Caki2 (cell line): ENCODE measurements around the gene ENPP1. TPM values are rescaled to one million over a fixed set of nuclear protein-coding genes. Genes with fewer than 3 reads are reported as not detected.

ENCODE experiments used
- DNase-seq: peaks from one replicate; pipeline ENCODE4 v3.0.0-alpha.2; 2015; ENCODE audit warnings: low read depth
- in situ Hi-C: cut with HindIII; loops from 2 replicates; pipeline ENCODE4 v1.10.0; 2016; ENCODE audit warnings: low sequenced_read_pairs, low pct_unique_long_range_greater_than_20kb, mixed read lengths
- total RNA-seq: library from RNA; depleted of rRNA; stranded (reverse); fragments of >200 nt; shearing (Covaris generic); gene quantifications from 2 replicates; pipeline ENCODE4 v1.2.3, GENCODE V29; 2014; ENCODE audit warnings: low replicate concordance

Gene ENPP1
- total RNA-seq, 1 experiment from 2014 or later, result 2.8 TPM

DNA sequence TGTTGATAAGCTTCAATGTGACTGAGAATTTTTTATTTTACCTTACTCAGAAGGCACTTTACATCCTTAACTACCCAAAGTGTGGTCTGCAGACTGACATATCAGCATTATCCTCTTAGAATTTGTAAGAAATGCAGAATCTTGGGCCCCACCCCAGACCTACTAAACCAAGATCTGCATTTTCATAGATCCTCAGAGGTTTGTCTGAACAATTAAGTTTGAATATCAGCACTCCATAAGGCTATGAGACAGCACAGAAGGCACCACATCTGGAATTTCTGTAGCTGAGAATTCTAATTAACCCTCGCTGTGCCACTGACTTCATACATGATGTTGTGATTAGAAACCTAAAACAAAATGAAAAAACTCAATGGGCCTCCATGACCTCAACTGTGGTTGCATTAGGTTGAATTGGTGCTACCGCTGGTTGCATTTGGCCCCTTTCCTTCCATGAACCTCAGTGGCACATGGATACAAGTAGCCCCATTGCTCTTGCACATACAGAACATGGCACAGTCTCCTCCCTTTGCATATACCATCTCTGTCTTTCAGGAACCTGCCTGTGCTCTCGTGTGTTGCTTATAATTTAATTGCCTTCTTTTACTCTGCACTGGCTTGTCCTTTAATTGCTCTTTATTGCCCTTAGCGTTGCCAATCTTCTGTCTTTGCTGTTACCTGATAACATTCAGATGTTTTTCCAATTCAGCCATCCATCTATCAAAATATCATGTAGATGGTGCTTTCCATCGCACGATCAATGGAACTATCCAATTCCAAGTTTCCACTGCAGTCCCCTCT lies 13.4 kb downstream of the ENPP1 start:
- DNase-seq, result no peak
- in situ Hi-C loops, result no loop called here

DNA sequence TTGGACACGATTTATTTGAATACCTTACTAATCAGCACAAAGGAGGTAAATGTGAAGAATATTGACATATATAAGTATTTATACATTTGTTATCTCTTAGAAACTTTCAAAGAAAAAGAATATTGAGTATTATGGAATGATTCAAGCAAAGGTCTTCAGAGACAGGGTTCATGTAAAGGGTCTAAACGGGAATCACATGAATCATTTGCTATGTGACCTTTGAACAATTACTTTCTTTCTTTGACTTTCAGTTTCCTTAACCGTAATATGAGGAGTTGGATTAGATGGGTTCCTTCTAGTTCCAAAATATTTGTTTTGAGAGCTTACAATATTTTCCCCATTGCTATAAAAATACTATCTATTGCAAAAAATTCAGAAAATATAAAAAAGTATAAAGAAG lies 14.3 kb downstream of the ENPP1 start:
- no peak for DNase-seq
- in situ Hi-C loops, result no loop called here

DNA sequence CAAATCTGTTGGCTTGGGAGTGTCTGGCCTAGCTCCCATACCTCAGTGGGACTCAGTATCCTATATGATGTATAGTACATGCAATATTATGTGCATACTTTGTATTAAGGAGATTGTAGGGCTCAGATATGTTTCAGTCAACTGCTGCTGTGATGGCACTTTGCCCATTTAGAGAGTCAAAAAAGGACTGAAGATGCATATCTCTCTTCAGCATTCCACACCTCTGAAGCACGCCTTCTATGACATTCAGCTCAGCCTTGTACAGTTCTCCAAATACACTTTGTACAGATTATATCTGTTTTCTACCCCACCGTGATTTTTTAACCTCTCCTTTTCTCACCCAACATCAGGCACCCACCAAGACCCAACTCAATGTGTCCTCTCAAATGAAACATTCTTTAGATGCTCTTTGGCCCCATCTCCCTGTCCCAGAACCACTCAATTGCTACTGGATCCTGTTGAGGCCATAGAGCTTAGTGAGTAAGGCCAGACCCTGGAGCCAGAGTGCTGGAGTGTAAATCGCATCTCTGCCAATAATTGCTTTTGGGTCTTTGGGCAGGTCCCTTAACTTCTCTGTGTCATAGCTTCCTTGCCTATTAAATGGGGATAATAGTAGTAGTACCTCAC lies 15.6 kb downstream of the ENPP1 start:
- no peak for DNase-seq
- in situ Hi-C loops, result no loop called here

DNA sequence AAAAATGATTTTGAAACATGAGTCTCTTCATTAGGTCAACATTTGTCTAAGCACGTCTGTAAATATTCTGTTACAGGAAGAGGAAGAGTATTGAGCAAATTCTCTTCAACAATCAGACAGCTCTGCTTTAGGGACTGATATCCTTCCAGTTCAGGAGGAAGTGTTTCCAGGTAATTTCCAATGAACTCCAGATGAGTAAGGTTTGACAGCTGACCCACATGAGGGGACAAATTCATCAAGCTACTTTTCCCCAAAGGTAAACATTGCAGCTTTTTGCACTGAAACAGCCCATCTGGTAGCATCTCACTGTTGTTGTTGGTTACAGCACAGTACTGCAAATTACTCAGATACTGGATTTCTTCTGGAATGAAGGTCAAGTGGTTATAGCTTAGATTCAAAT lies 18.1 kb downstream of the ENPP1 start:
- in situ Hi-C loops, result no loop called here
- no peak for DNase-seq

DNA sequence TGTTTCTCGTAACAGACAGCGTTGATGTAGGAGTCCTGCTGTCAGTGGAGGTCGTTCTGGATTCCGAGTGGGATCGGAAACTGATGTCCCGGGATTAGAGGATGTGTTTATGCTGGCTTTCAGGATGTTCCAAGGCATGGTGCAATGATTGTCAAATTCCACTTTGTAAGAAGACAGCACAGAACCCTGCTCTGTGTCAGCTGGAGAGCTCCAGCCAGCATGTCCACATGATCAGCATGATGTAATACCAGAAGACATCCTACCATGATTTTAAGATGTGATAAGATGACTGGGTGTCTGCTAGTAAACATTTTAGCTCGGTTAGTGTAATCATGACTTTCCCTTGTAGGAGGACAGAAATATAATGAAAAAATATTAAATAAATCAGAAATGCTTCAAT lies 20.3 kb downstream of the ENPP1 start:
- in situ Hi-C loops, result no loop called here
- DNase-seq, result no peak

DNA sequence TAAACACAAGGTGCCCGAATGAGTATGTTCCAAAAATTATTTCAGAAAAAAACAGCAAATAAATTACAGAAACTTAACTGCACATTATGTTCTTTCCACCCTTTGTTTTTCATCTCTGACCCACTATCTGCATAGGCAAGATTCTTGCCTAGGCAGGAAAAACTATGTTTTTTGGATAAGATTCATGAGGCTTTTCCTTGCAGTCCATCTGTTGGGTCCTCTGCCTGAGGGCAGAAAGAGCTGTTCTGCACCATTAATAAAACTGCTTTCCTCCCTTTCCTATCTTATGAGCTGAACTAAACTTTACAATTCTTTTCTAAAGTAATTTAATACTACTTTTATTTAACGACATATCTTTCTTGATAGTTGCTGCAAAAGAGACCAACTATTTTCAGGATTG lies 21.1 kb downstream of the ENPP1 start:
- in situ Hi-C loops, result no loop called here
- DNase-seq, result no peak

DNA sequence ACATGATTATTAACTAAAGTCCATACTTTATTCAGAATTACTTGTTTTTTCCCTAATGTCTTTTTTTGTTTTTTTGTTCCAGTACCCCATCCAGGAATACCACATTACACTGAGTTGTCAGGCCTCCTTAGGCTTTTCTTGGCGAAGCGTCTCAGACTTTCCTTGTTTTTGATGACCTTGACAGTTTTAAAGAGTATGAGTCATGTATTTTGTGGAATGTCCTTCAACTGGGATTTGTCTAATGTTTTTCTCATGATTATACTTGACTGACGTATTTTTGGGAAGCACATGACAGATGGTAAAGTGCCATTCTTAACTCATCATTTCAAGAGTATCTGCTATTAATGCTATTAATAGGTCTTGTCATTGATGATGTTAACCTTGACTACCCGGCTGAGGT lies 23.6 kb downstream of the ENPP1 start:
- in situ Hi-C loops, result no loop called here
- no peak for DNase-seq

DNA sequence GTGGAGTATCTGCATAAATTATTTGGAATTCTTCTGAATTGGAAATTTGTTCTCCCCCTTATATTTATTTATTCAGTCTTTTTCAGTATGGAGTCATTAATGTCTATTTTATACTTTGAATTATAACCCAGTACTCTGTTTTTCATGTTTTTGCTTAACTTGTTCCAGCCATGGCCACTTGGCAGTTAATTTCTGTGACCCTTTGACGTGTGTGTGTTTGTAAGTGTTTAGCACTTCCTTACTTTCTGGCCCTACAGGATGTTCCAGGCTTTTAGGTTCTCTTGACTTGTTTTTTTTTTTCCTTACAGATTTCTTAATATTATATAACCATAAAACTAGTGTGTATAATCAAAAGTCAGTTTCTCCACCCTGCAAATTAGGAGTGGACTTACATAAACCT lies 24.1 kb downstream of the ENPP1 start:
- no peak for DNase-seq
- in situ Hi-C loops, result no loop called here

DNA sequence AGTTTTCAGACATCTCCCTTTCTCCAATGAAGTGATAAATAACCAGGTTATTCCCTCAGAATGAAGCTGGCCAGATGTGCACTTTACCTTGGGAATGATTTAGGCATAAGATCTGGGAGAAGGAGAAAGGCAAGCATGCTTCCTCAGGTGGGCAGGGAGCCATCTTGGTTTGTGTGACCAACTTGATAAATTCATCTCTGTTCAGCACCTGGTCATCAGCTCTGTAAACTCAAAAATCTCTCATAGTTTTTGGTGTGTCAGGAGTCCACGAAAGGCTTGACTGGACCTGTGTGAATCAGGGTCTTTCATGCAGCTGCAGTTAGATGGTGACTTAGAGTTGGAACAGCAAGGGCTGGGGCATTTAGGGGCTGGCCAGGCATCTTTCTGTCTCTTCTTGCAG lies 24.5 kb downstream of the ENPP1 start:
- in situ Hi-C loops, result no loop called here
- no peak for DNase-seq

DNA sequence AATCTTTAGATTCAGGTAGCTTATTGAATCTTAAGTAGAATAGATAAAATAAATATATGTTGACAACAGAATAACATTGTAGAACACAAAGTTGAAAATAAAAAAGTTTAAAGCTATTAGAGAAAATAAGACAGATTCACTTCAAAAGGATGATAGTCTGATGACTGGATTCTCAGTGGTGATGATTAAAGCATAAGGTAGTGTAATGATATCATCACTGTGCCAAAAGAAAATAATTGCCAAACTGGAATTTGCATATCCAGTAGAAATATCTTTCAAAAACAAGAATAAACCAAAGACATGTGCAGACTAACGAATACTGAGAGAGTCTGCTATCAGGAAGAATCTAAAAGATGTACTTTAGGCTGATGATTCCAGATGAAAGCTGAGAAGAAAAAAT lies 30.2 kb downstream of the ENPP1 start:
- in situ Hi-C loops, result no loop called here
- no peak for DNase-seq

DNA sequence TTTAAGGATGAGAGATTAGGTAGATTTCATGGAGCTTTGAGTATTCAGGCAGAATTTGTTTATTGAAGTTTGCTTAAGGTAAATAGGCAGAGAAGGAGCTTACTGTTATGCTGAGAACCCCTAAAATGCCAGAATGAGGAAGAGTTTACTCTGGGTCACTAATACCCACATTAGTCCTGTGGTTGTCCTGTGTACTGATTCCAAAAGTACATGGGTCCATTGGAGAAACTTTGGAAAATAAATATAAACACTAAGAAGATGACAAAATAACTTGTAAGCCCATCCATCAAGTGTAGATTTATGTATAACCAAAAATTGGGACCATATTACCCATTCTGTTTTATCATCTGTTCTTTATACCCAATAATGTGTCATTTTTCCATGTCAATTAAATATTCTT lies 31.6 kb downstream of the ENPP1 start:
- in situ Hi-C loops, result no loop called here

DNA sequence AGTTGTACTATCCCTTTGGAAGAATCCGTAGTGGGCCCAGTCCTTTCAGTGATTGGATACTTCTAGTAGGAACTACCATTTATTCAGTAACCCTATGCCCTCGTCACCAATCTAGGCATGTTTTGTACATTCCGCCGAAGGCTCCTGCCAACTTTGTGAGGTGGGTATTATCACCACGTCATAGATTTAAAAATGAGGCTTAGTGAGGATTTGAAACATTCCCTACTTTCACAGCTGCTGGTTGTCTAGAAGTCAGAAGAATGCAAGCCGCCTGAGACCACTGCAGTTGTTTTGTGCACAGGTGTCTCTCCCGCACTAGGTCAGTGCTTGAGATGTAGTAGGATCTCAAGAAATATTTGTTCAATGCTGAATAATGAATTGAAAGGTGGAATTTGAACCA lies 32.6 kb downstream of the ENPP1 start:
- DNase-seq, result no peak
- in situ Hi-C loops, result no loop called here

More for the DNA sequence above, 31.6 kb downstream of the ENPP1 start:
- DNase-seq, result no peak

DNA sequence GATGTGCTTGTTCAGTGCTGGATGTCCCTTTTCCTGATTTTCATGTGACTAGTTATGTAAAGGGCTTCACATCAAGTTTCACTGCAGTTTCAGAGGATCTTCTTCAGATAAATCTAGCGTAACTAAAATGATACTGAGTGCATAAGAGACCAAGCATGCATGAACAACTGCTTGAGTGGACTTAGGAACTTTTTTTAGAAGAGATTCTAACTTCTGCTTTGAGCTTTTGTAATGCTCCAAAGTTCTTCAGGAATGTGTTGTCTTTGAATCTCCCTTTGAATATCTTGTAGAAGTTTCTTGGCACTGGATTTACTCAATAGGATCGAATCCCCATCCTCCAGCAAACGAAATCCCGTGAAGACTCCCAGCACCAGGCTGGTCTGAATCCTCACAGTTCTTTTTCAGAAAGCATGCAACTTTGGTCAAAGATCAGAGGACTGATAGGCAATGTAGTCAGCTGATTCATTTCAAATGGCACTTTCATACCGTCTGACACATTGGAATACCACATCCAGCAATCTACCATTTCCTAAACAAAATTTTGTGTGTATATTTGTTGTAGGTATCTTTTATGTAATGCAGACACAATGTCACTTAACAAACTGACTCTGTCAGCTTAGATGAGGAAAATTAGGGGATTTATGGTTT lies 33.2 kb downstream of the ENPP1 start:
- peak; percentile 57 for DNase-seq

DNA sequence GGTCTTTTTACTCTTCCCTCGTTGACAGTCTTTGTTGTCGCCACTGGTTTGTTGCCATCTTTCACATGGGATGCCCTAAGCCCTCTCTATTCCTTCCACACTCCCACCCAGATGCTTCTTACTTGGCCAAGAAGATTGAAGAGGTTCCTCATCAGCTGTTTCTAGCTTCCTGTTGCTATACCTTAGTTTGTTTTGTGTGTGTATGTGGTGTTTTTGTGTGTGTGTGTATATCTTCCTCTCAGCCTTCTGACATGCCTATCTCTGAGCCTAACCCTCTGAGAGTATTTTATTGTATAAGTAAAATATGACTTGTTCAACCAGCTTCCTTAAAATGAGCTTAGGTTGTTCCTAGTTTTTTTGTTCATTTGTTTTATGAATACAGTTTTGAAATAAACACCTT lies 35.9 kb downstream of the ENPP1 start:
- in situ Hi-C loops, result no loop called here
- no peak for DNase-seq

More for the DNA sequence above, 33.2 kb downstream of the ENPP1 start:
- in situ Hi-C loops, result no loop called here

DNA sequence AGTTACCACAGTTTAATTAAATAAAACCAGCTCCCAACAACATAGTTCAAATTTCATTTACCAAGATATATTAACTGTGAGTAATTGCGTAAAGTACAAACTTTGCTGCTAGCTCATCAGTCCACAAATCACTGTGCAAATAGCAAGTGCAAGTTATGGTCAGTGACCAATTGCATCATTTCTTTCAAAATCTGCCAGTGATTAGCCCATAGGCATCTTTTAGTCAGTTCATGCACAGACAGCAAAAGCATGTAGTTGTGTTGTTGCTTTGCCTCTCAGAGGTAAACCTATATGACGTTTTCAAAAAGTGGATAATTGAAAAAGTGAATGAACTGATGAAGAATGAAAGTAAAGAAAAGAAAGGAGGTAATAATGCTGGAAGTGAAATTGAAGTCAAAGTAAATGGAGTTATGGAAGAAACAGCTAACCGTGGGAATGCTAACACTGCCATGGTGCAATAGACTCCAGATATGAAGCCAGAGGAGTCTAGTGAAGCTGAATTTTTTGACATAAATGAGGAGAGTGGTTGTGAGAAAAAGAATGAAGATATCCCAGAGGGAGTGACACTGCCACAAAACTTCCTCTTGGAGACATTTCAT lies 36.5 kb downstream of the ENPP1 start:
- DNase-seq, result no peak
- in situ Hi-C loops, result no loop called here

DNA sequence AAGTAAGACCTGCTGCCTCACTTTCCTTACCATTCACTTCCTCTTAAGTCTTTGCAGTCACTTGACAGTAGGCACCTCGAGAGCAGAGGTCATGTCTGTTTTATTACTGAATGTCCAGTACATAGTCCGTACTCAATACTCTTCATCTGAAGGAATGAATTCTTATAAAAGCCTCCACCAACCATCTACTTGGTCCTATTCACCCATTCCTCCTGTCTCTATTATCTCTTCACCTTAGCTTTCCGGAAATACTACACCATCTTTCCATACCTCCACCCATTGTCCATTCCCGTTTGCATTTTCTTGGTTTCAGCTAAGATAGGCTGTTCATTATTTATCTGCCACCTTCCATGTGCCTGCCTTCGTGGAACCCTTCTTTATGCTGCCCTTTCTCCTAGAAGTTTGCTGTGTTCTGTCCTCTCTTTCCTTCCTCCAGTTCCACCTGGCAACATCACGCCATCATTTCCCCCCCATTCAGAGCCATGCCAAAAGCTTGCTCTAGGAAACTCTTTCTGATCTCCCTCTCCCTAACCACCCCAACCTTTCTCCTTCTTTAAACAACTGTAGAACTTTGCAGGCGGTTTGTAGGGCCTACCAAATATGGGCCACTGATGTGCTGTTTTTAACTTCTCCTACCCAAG lies 38.3 kb downstream of the ENPP1 start:
- DNase-seq, result no peak
- in situ Hi-C loops, result no loop called here

DNA sequence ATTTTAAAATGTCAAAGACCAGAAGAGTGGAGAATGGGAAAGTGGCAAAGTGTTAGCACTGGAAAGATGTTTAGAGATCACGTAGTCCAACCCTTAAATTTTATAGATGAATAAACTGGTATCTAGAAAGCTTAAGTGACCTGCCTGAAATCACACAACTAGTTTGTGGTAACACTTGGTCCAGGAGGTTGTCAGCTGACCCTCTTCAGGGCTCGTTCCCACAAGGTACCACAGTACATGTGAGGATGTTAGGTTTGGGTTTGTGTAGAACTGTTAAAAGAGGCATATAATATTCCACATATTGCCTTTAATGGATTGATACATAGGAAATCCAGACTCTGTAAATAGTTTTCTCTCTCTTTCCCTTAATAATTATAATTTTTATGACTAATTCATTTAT lies 39.1 kb downstream of the ENPP1 start:
- no peak for DNase-seq
- in situ Hi-C loops, result no loop called here

DNA sequence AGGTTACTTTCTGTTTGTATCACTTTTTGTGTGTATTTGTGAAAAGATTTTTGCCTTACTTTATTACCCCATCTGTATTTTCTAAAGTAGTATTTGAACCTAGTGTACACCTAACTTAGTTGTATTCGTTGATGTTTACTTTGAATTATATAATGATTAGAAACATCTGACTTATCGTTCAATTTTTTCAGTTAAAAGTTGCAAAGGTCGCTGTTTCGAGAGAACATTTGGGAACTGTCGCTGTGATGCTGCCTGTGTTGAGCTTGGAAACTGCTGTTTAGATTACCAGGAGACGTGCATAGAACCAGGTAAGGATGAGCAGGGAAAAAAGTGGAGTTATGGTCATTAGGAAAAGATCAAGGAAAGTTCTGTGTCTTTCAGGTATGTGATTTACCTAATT lies 42.0 kb downstream of the ENPP1 start:
- DNase-seq, result no peak
- in situ Hi-C loops, result no loop called here
